Activated naive CD4-positive, alpha-beta T cell treated with anti-CD3 and anti-CD28 coated beads for 36 hours (primary cell): ENCODE measurements around the gene NCOA1. TPM values are rescaled to one million over a fixed set of nuclear protein-coding genes. Genes with fewer than 3 reads are reported as not detected.

Experiments used
- CTCF ChIA-PET: fragments of 350-600 bp; sonication (Branson Sonifier 250); formaldehyde crosslinking; loops from one replicate; lab custom pipeline; 2021; ENCODE audit warnings: antibody characterized with exemption; lab: Charles Lee
- DNase-seq: peaks from one replicate; pipeline ENCODE4 v3.0.0-alpha.2; 2020
- H3K27ac Mint-ChIP-seq: one replicate; pipeline ENCODE4 v1.8.0; 2021; ENCODE audit warnings: mild to moderate bottlenecking, mixed read lengths
- H3K27me3 Mint-ChIP-seq: one replicate; pipeline ENCODE4 v1.8.0; 2021; ENCODE audit warnings: low read depth, mixed read lengths
- H3K36me3 Mint-ChIP-seq: one replicate; pipeline ENCODE4 v1.8.0; 2021; ENCODE audit warnings: low read depth, mixed read lengths
- H3K4me1 Mint-ChIP-seq: one replicate; pipeline ENCODE4 v1.8.0; 2021; ENCODE audit warnings: low read depth, mixed read lengths
- H3K4me3 Mint-ChIP-seq: one replicate; pipeline ENCODE4 v1.8.0; 2021; ENCODE audit warnings: mild to moderate bottlenecking, moderate library complexity, mixed read lengths
- H3K9me3 Mint-ChIP-seq: one replicate; pipeline ENCODE4 v1.8.0; 2021; ENCODE audit warnings: mixed read lengths
- intact Hi-C: fragments of 100-400 bp; cut with micrococcal nuclease; formaldehyde crosslinking; loops from one replicate; pipeline ENCODE4 v1.15.1; 2023
- total RNA-seq, 2 experiments: library from RNA; stranded (reverse); gene quantifications; one replicate each; pipeline ENCODE4 v1.2.3, GENCODE V29; 2021

NCOA1 gene
- total RNA-seq, 2 experiments from 2014 or later: 14.0 to 15.4 TPM

GRCh38 chr2:24771061-24771460 is 280.0 kb downstream of the NCOA1 start:
- Mint-ChIP-seq H3K4me3 (no peak overlapping the region), H3K9me3 (no peaks in the 10 kb centered on the region), H3K36me3 (peaks cover 5% of the 10 kb centered on the region), H3K27ac (no peak overlapping the region), H3K4me1 (peaks cover 4% of the 10 kb centered on the region), H3K27me3 (no peaks in the 10 kb centered on the region)
- intact Hi-C loops: no loop called here
- no peak for DNase-seq
- CTCF ChIA-PET: no interaction called here

DNA sequence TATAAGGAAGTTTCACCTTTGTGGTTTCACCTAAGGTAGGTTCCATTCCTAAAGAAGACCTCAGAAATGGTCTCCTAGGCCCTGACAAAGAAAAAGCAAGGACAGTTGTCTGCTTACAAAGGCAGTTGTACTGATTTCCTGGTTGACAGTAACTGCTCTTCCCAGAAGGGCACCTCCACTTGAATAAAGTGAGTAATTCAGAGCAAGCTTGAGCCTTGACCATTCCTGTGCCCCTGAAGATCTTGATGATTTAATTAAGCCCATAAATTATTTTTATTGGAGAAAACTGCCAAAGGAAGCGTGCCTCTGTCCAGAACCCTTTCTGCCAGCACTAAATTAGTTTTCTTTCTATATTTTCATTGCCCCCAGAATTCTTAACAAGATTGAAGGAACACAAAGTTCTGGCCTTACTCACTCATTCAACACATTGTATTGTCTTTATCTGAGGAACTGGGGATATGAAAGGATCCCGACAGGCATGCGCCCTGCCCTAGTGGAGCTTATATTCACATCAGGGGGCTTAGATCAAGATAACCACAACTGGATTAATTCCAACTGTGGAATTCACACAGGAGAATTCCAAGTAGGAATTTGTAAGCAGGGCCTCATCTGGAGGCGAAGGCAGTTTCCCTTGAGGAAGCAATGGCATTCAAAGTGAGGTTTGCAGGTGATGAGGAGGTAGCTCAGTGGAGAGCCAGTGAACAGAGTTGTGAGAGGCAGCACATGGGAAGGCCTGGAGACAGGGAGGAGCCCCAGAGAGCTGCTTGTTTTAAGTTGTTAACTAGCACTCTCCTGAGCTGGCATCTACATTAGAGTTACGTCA is 280.9 kb downstream of the NCOA1 start:
- no peak for DNase-seq
- Mint-ChIP-seq H3K27ac (no peak overlapping the region), H3K4me1 (no peaks in the 10 kb centered on the region), H3K36me3 (peaks cover 5% of the 10 kb centered on the region), H3K4me3 (no peak overlapping the region), H3K27me3 (no peaks in the 10 kb centered on the region), H3K9me3 (no peaks in the 10 kb centered on the region)
- intact Hi-C loops: no loop called here
- CTCF ChIA-PET: interaction anchor here (1.2 kb wide), 1 partner anchor 19 kb away, joined by 5 read pairs; no protein-coding TSS in a partner anchor

- intact Hi-C loops: no loop called here
- H3K4me1 Mint-ChIP-seq: no peaks in the 10 kb centered on the region
- CTCF ChIA-PET: interaction anchor here (0.6 to 0.9 kb wide), 3 partner anchors 10 to 112 kb away, joined by 3 read pairs; no protein-coding TSS in a partner anchor
- no peak for DNase-seq
- no peaks in the 10 kb centered on the region for H3K27me3 Mint-ChIP-seq
- peaks cover 4% of the 10 kb centered on the region for H3K36me3 Mint-ChIP-seq
- H3K4me3 Mint-ChIP-seq: no peak overlapping the region
- no peaks in the 10 kb centered on the region for H3K9me3 Mint-ChIP-seq
- no peak overlapping the region for H3K27ac Mint-ChIP-seq
These were observed 283.3 kb downstream of the NCOA1 start for GRCh38 chr2:24774373-24774772.

DNA sequence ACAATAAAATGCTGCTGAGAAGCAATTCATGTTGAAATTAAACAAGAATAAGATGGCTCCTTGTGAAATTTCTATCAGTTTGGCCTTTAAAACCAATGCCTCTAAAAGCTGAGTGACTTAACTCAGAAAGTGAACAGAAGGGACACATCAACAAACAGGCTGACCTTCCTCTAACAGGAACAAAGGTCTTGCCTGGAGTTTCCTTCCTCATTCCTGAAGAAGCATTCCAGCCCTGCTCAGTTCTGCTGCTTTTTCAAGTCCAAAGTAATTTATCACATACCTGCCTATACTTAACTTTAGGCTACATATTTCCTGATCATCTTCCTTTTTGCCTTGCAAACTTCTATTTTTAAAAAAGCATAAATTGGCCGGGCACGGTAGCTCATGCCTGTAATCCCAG is 288.1 kb downstream of the NCOA1 start:
- Mint-ChIP-seq H3K9me3 (no peaks in the 10 kb centered on the region), H3K27me3 (peaks cover 2% of the 10 kb centered on the region), H3K4me1 (no peaks in the 10 kb centered on the region), H3K27ac (no peak overlapping the region), H3K36me3 (no peaks in the 10 kb centered on the region), H3K4me3 (no peak overlapping the region)
- intact Hi-C loops: no loop called here
- CTCF ChIA-PET: interaction anchor here (1.1 kb wide), 2 partner anchors 11 to 357 kb away, joined by 3 to 4 read pairs; no protein-coding TSS in a partner anchor
- DNase-seq: no peak

DNA sequence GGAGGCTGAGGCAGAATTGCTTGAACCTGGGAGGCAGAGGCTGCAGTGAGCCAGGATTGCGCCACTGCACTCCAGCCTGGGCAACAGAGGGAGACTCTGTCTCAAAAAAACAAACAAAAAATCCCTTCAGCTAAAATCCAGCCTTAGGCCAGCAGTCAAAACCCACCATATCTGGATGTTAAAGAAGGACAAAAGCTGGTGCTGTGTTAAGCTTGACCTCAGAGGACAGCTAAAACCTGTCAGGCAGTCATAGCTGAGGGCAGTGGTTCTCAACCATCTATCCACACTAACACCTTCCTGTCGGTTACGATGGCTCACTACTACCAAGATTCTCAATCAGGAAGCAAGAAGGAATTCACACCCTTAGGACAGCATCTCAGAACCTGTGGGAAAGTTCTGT is 292.6 kb downstream of the NCOA1 start:
- CTCF ChIA-PET: no interaction called here
- Mint-ChIP-seq H3K27ac (no peak overlapping the region), H3K4me1 (no peaks in the 10 kb centered on the region), H3K36me3 (no peaks in the 10 kb centered on the region), H3K9me3 (no peaks in the 10 kb centered on the region), H3K27me3 (peaks cover 2% of the 10 kb centered on the region), H3K4me3 (no peak overlapping the region)
- no peak for DNase-seq
- intact Hi-C loops: no loop called here

GRCh38 chr2:24785671-24786321 is 294.7 kb downstream of the NCOA1 start:
- no peaks in the 10 kb centered on the region for H3K9me3 Mint-ChIP-seq
- CTCF ChIA-PET: interaction anchor here (1.0 to 1.7 kb wide), 3 partner anchors 40 to 375 kb away, joined by 3 to 5 read pairs (median 4); no protein-coding TSS in a partner anchor

GRCh38 chr2:24787532-24787931 is 296.5 kb downstream of the NCOA1 start:
- Mint-ChIP-seq H3K4me1 (peaks cover 11% of the 10 kb centered on the region), H3K4me3 (no peak overlapping the region), H3K36me3 (peaks cover 6% of the 10 kb centered on the region), H3K27ac (no peak overlapping the region), H3K9me3 (no peaks in the 10 kb centered on the region), H3K27me3 (no peaks in the 10 kb centered on the region)
- no peak for DNase-seq
- intact Hi-C loops: no loop called here
- CTCF ChIA-PET: interaction anchor here (1.6 to 1.7 kb wide), 2 partner anchors 365 to 377 kb away, joined by 4 to 5 read pairs; no protein-coding TSS in a partner anchor

More at GRCh38 chr2:24785671-24786321, 294.7 kb downstream of the NCOA1 start:
- H3K27me3 Mint-ChIP-seq: peaks cover 2% of the 10 kb centered on the region
- DNase-seq: no peak
- peaks cover 1% of the 10 kb centered on the region for H3K4me1 Mint-ChIP-seq
- H3K36me3 Mint-ChIP-seq: peaks cover 6% of the 10 kb centered on the region
- no peak overlapping the region for H3K27ac Mint-ChIP-seq
- H3K4me3 Mint-ChIP-seq: no peak overlapping the region
- intact Hi-C loops: no loop called here

DNA sequence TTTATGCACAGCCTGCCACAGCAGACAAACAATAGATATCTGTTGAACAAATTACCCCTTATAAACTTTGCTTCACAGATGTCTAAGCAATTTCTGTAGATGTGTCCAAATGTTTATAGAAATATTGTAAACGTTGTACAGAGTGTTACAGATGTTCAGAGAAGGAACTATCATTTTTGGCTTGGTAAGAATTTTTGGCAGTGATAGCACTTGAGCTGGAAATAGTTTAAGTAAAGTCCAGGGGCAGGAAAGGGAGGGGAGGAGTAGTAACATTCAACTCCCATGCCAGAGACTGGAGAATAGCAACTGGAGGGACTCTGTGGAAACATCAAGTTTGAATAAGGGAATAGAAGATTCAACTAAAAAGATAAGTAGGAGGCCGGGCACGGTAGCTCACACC is 297.8 kb downstream of the NCOA1 start:
- CTCF ChIA-PET: interaction anchor here (0.9 kb wide), 2 partner anchors 341 to 379 kb away, joined by 3 to 4 read pairs; no protein-coding TSS in a partner anchor
- no peak overlapping the region for H3K27ac Mint-ChIP-seq
- peaks cover 8% of the 10 kb centered on the region for H3K36me3 Mint-ChIP-seq
- H3K27me3 Mint-ChIP-seq: no peaks in the 10 kb centered on the region
- DNase-seq: no peak
- intact Hi-C loops: no loop called here
- H3K9me3 Mint-ChIP-seq: no peaks in the 10 kb centered on the region
- peaks cover 11% of the 10 kb centered on the region for H3K4me1 Mint-ChIP-seq
- no peak overlapping the region for H3K4me3 Mint-ChIP-seq

DNA sequence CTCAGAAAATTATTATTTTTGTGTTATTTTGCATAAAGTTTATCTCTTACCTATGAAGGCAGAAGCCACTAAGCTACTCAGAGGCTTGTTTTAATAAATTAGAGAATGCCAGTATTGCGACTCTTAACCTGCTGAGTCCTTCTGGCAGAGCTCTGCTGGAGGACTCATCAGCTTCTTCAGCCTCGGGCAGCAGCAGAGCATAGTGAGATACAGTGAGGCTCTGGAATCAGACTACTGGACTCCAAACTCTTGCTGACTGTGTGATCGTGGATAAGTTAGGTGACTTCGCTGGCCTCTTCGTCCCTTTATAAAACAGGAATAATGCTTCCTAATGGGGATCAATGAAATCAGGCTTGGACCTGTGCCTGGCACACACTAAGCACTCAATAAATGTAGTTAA is 300.4 kb downstream of the NCOA1 start:
- DNase-seq: no peak
- Mint-ChIP-seq H3K27me3 (no peaks in the 10 kb centered on the region), H3K27ac (no peak overlapping the region), H3K4me1 (peaks cover 25% of the 10 kb centered on the region), H3K4me3 (no peak overlapping the region), H3K36me3 (peaks cover 26% of the 10 kb centered on the region), H3K9me3 (no peaks in the 10 kb centered on the region)
- intact Hi-C loops: no loop called here
- CTCF ChIA-PET: interaction anchor here (1.0 to 1.7 kb wide), 5 partner anchors 14 to 369 kb away, joined by 3 to 7 read pairs (median 3); no protein-coding TSS in a partner anchor

- Mint-ChIP-seq H3K9me3 (no peaks in the 10 kb centered on the region), H3K4me3 (peak overlapping the region; percentile 97), H3K27ac (peak overlapping the region; percentile 99), H3K27me3 (no peaks in the 10 kb centered on the region), H3K36me3 (peaks cover 36% of the 10 kb centered on the region), H3K4me1 (peaks cover 36% of the 10 kb centered on the region)
- intact Hi-C loops: loop anchor here (2.0 kb wide), 1 partner anchor 250 kb away; the partner anchor contains the start of gene EFR3B
- CTCF ChIA-PET: interaction anchor here (0.5 to 1.8 kb wide), 11 partner anchors 12 to 839 kb away, joined by 3 to 6 read pairs (median 3); partner anchors contain the start of gene NCOA1
- DNase-seq: no peak
These were observed 301.5 kb downstream of the NCOA1 start for GRCh38 chr2:24792542-24792873.

DNA sequence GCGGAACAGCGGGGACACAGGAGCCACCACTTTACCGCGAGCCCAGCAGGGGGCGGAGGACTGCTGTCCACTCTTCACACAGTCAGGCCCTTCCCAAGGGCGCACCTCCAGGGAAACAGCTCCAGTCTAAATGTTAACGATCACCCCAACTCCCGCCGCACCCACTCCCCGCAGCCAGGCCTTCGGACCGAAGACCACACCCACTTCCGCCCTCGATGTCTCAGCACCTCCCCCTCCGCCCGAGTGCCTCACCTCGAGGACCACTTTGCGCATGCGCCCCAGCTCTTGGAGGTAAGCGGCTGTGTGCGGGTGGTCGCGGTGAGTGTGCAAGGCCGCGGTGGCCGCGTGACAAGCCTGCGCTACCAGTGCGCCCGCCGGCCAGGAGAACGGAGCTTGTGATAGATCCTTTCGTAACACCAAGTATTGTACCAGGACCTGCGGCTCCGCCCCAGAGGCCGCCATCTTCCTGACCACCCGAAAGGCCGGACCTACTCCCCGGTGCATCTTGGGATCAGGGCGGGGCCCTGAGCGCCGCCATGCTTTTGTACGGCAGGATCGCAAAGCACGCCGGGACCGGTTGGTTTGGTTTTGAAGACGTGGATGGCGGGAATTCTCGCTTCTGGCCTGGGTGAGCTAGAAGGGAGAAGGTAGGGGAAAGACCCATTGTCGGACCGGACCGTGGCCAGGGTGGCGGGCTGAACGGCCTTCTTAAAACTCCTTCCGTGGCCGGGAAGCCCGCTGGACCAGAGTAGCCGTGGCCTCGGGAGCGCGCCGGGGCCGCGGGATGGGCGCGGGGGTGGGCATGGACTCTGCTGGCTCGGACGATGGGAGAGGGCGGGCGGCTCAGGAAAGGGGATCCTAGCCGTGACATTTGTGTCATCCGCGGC is 302.1 kb downstream of the NCOA1 start, which contains the start of the genes CENPO and PTRHD1:
Gene CENPO, plus strand, starts transcription at position 552 of the 887 bp plus-strand sequence. CDS start 495 bp downstream, outside the sequence.
Gene PTRHD1, minus strand, starts transcription at position 518 of the 887 bp plus-strand sequence. Its CDS starts 14 bp downstream, at position 504.
- Mint-ChIP-seq H3K27me3 (no peaks in the 10 kb centered on the region), H3K9me3 (no peaks in the 10 kb centered on the region), H3K4me1 (peaks cover 40% of the 10 kb centered on the region), H3K4me3 (peak within 1 kb of the TSS; percentile 97), H3K36me3 (peaks cover 42% of the 10 kb centered on the region), H3K27ac (peak within 1 kb of the TSS; percentile 99)
- peak; percentile 97 for DNase-seq
- CTCF ChIA-PET: interaction anchor here (0.6 to 1.8 kb wide), 8 partner anchors 13 to 383 kb away, joined by 3 to 6 read pairs (median 4); partner anchors contain the start of gene NCOA1
- intact Hi-C loops: loop anchor here (1.0 to 2.0 kb wide), 7 partner anchors 126 to 866 kb away; partner anchors contain the start of genes ATAD2B, DNAJC27, EFR3B and SF3B6
